ENCODE measurements around the gene ZNF750. TPM values are rescaled to one million over a fixed set of nuclear protein-coding genes. Genes with fewer than 3 reads are reported as not detected.

The ZNF750 gene
- total RNA-seq, 5 donors from 2014 or later (not counting 1 experiment from before 2014, with no cell fraction given), result not detected

GRCh38 chr17:82801377-82801970 is 38.3 kb downstream of the ZNF750 start:
- no peaks in the 10 kb centered on the region for H3K4me1 ChIP-seq (ENCODE audit: control insufficient read depth in 1 of 2, extremely low read depth in 1 of 2, insufficient read depth in 2 of 2, low read length in 2 of 2)
- H3K4me3 ChIP-seq (ENCODE audit: control insufficient read depth in 1 of 2, extremely low read depth in 1 of 2, low read length in 1 of 2), result no peak overlapping the region
- H3K9me3 ChIP-seq, result no peaks in the 10 kb centered on the region
- no peaks in the 10 kb centered on the region for H3K9me3 Mint-ChIP-seq
- H3K27me3 ChIP-seq (replicated peaks in 1 of 2; ENCODE audit: control insufficient read depth in 2 of 2, extremely low read depth in 1 of 2, insufficient read depth in 2 of 2, low read length in 1 of 2), result no peaks in the 10 kb centered on the region
- H3K27me3 Mint-ChIP-seq, result no peaks in the 10 kb centered on the region
- H3K4me1 Mint-ChIP-seq, result peaks cover 4 to 14% (median 8%) of the 10 kb centered on the region in 3 donors
- H3K36me3 Mint-ChIP-seq, result peaks cover 36% of the 10 kb centered on the region
- CTCF ChIA-PET, result interaction anchor here in 1 of 2 donors (0.7 kb wide), 1 partner anchor 164 kb away, joined by 3 read pairs; no protein-coding TSS in a partner anchor
- WGBS (ENCODE audit: insufficient coverage), result 96% methylated on average over 59 of the region's 63 CpGs
- DNase-seq, result no peak
- H3K27ac Mint-ChIP-seq, result peak overlapping the region in 1 of 2 donors; percentile 5
- ATAC-seq (replicated peaks in 1 of 4), result no peak
- POLR2A ChIA-PET, result no interaction called here
- no peak overlapping the region for H3K4me3 Mint-ChIP-seq
- H3K36me3 ChIP-seq (ENCODE audit: control insufficient read depth in 2 of 2, extremely low read depth in 1 of 2, insufficient read depth in 1 of 2, low read length in 1 of 2), result peaks cover 0 to 20% of the 10 kb centered on the region in 2 donors
- H3K27ac ChIP-seq (ENCODE audit: low read length), result no peak overlapping the region

- peaks cover 0 to 20% of the 10 kb centered on the region in 2 donors for H3K36me3 ChIP-seq (ENCODE audit: control insufficient read depth in 2 of 2, extremely low read depth in 1 of 2, insufficient read depth in 1 of 2, low read length in 1 of 2)
- DNase-seq (no peak), ATAC-seq (replicated peaks in 1 of 4) (no peak)
- Mint-ChIP-seq H3K27ac (no peak overlapping the region), H3K27me3 (no peaks in the 10 kb centered on the region), H3K36me3 (peaks cover 30% of the 10 kb centered on the region), H3K9me3 (no peaks in the 10 kb centered on the region), H3K4me3 (no peak overlapping the region), H3K4me1 (peaks cover 4 to 14% (median 8%) of the 10 kb centered on the region in 3 donors)
- no peaks in the 10 kb centered on the region for H3K4me1 ChIP-seq (ENCODE audit: control insufficient read depth in 1 of 2, extremely low read depth in 1 of 2, insufficient read depth in 2 of 2, low read length in 2 of 2)
- CTCF ChIA-PET, result interaction anchor here in 1 of 2 donors (0.7 kb wide), 1 partner anchor 164 kb away, joined by 3 read pairs; no protein-coding TSS in a partner anchor
- no peak overlapping the region for H3K27ac ChIP-seq (ENCODE audit: low read length)
- H3K9me3 ChIP-seq, result no peaks in the 10 kb centered on the region
- POLR2A ChIA-PET, result no interaction called here
- WGBS (ENCODE audit: insufficient coverage), result 98% methylated on average over 12 of the region's 15 CpGs
- H3K4me3 ChIP-seq (ENCODE audit: control insufficient read depth in 1 of 2, extremely low read depth in 1 of 2, low read length in 1 of 2), result no peak overlapping the region
- no peaks in the 10 kb centered on the region for H3K27me3 ChIP-seq (replicated peaks in 1 of 2; ENCODE audit: control insufficient read depth in 2 of 2, extremely low read depth in 1 of 2, insufficient read depth in 2 of 2, low read length in 1 of 2)
Measured at GRCh38 chr17:82800885-82801284, 38.9 kb downstream of the ZNF750 start.

GRCh38 chr17:82799591-82799990 is 40.2 kb downstream of the ZNF750 start:
- no peak for ATAC-seq (replicated peaks in 1 of 4)
- POLR2A ChIA-PET, result no interaction called here
- H3K4me3 Mint-ChIP-seq, result no peak overlapping the region
- peaks cover 4 to 14% (median 8%) of the 10 kb centered on the region in 3 donors for H3K4me1 Mint-ChIP-seq
- 85% methylated on average over 15 of the region's 16 CpGs for WGBS (ENCODE audit: insufficient coverage)
- Histone ChIP-seq H3K36me3 (ENCODE audit: control insufficient read depth in 2 of 2, extremely low read depth in 1 of 2, insufficient read depth in 1 of 2, low read length in 1 of 2) (peaks cover 0 to 20% of the 10 kb centered on the region in 2 donors), H3K4me1 (ENCODE audit: control insufficient read depth in 1 of 2, extremely low read depth in 1 of 2, insufficient read depth in 2 of 2, low read length in 2 of 2) (no peaks in the 10 kb centered on the region), H3K27ac (ENCODE audit: low read length) (no peak overlapping the region), H3K9me3 (no peaks in the 10 kb centered on the region), H3K4me3 (ENCODE audit: control insufficient read depth in 1 of 2, extremely low read depth in 1 of 2, low read length in 1 of 2) (no peak overlapping the region), H3K27me3 (replicated peaks in 1 of 2; ENCODE audit: control insufficient read depth in 2 of 2, extremely low read depth in 1 of 2, insufficient read depth in 2 of 2, low read length in 1 of 2) (no peaks in the 10 kb centered on the region)
- H3K27me3 Mint-ChIP-seq, result no peaks in the 10 kb centered on the region
- H3K9me3 Mint-ChIP-seq, result no peaks in the 10 kb centered on the region
- CTCF ChIA-PET, result no interaction called here
- peaks cover 26% of the 10 kb centered on the region for H3K36me3 Mint-ChIP-seq
- H3K27ac Mint-ChIP-seq, result no peak overlapping the region
- DNase-seq, result no peak

GRCh38 chr17:82798752-82799151 is 41.1 kb downstream of the ZNF750 start:
- no peak for ATAC-seq (replicated peaks in 1 of 4)
- no peaks in the 10 kb centered on the region for H3K27me3 Mint-ChIP-seq
- no peak for DNase-seq
- H3K4me1 ChIP-seq (ENCODE audit: control insufficient read depth in 1 of 2, extremely low read depth in 1 of 2, insufficient read depth in 2 of 2, low read length in 2 of 2), result no peaks in the 10 kb centered on the region
- no peak overlapping the region for H3K27ac ChIP-seq (ENCODE audit: low read length)
- H3K27ac Mint-ChIP-seq, result no peak overlapping the region
- H3K9me3 ChIP-seq, result no peaks in the 10 kb centered on the region
- H3K36me3 Mint-ChIP-seq, result peaks cover 26% of the 10 kb centered on the region
- H3K27me3 ChIP-seq (replicated peaks in 1 of 2; ENCODE audit: control insufficient read depth in 2 of 2, extremely low read depth in 1 of 2, insufficient read depth in 2 of 2, low read length in 1 of 2), result no peaks in the 10 kb centered on the region
- POLR2A ChIA-PET, result no interaction called here
- H3K4me3 ChIP-seq (ENCODE audit: control insufficient read depth in 1 of 2, extremely low read depth in 1 of 2, low read length in 1 of 2), result no peak overlapping the region
- peaks cover 0 to 20% of the 10 kb centered on the region in 2 donors for H3K36me3 ChIP-seq (ENCODE audit: control insufficient read depth in 2 of 2, extremely low read depth in 1 of 2, insufficient read depth in 1 of 2, low read length in 1 of 2)
- no peak overlapping the region for H3K4me3 Mint-ChIP-seq
- WGBS (ENCODE audit: insufficient coverage), result 100% methylated on average over 3 of the region's 7 CpGs
- H3K9me3 Mint-ChIP-seq, result no peaks in the 10 kb centered on the region
- peaks cover 4 to 14% (median 8%) of the 10 kb centered on the region in 3 donors for H3K4me1 Mint-ChIP-seq
- CTCF ChIA-PET, result no interaction called here

GRCh38 chr17:82797061-82797460 is 42.8 kb downstream of the ZNF750 start:
- H3K4me1 Mint-ChIP-seq, result peaks cover under 1 to 12% (median 7%) of the 10 kb centered on the region in 3 donors
- H3K27me3 ChIP-seq (replicated peaks in 1 of 2; ENCODE audit: control insufficient read depth in 2 of 2, extremely low read depth in 1 of 2, insufficient read depth in 2 of 2, low read length in 1 of 2), result no peaks in the 10 kb centered on the region
- no peak overlapping the region for H3K27ac Mint-ChIP-seq
- peaks cover 4 to 20% of the 10 kb centered on the region in 2 donors for H3K36me3 ChIP-seq (ENCODE audit: control insufficient read depth in 2 of 2, extremely low read depth in 1 of 2, insufficient read depth in 1 of 2, low read length in 1 of 2)
- peaks cover 19% of the 10 kb centered on the region for H3K36me3 Mint-ChIP-seq
- ATAC-seq (replicated peaks in 1 of 4) (no peak), DNase-seq (no peak)
- no peak overlapping the region for H3K27ac ChIP-seq (ENCODE audit: low read length)
- ChIA-PET POLR2A (no interaction called here), CTCF (no interaction called here)
- H3K4me3 ChIP-seq (ENCODE audit: control insufficient read depth in 1 of 2, extremely low read depth in 1 of 2, low read length in 1 of 2), result no peak overlapping the region
- 100% methylated on average over 7 of the region's 9 CpGs for WGBS (ENCODE audit: insufficient coverage)
- H3K27me3 Mint-ChIP-seq, result no peaks in the 10 kb centered on the region
- H3K9me3 Mint-ChIP-seq, result no peaks in the 10 kb centered on the region
- no peak overlapping the region for H3K4me3 Mint-ChIP-seq
- H3K9me3 ChIP-seq, result no peaks in the 10 kb centered on the region
- no peaks in the 10 kb centered on the region for H3K4me1 ChIP-seq (ENCODE audit: control insufficient read depth in 1 of 2, extremely low read depth in 1 of 2, insufficient read depth in 2 of 2, low read length in 2 of 2)

- H3K27me3 ChIP-seq (replicated peaks in 1 of 2; ENCODE audit: control insufficient read depth in 2 of 2, extremely low read depth in 1 of 2, insufficient read depth in 2 of 2, low read length in 1 of 2), result no peaks in the 10 kb centered on the region
- Mint-ChIP-seq H3K4me1 (peaks cover 0 to 3% (median 0%) of the 10 kb centered on the region in 3 donors), H3K27me3 (no peaks in the 10 kb centered on the region), H3K27ac (no peak overlapping the region), H3K4me3 (no peak overlapping the region), H3K9me3 (no peaks in the 10 kb centered on the region), H3K36me3 (peaks cover 9% of the 10 kb centered on the region)
- no peak overlapping the region for H3K27ac ChIP-seq (ENCODE audit: low read length)
- ChIA-PET CTCF (no interaction called here), POLR2A (no interaction called here)
- H3K9me3 ChIP-seq, result no peaks in the 10 kb centered on the region
- DNase-seq (no peak), ATAC-seq (replicated peaks in 1 of 4) (no peak)
- H3K36me3 ChIP-seq (ENCODE audit: control insufficient read depth in 2 of 2, extremely low read depth in 1 of 2, insufficient read depth in 1 of 2, low read length in 1 of 2), result peaks cover 4 to 17% of the 10 kb centered on the region in 2 donors
- H3K4me1 ChIP-seq (ENCODE audit: control insufficient read depth in 1 of 2, extremely low read depth in 1 of 2, insufficient read depth in 2 of 2, low read length in 2 of 2), result no peaks in the 10 kb centered on the region
- no peak overlapping the region for H3K4me3 ChIP-seq (ENCODE audit: control insufficient read depth in 1 of 2, extremely low read depth in 1 of 2, low read length in 1 of 2)
- 96% methylated on average over 14 of the region's 14 CpGs for WGBS (ENCODE audit: insufficient coverage)
Measured at GRCh38 chr17:82795615-82796014, 44.2 kb downstream of the ZNF750 start.

Measured in T-cell (primary cell).